Retinal pigment epithelial cell (primary cell): ENCODE measurements around the gene AP1B1.

ENCODE experiments used
- DNase-seq: peaks from one replicate; pipeline ENCODE4 v3.0.0-alpha.2; 2010; ENCODE audit warnings: low read depth
- H3K4me3 ChIP-seq: 2 replicates; pipeline ENCODE4 v1.5.1; 2011; ENCODE audit warnings: mild to moderate bottlenecking, low read length, control low read depth, moderate library complexity
- CTCF ChIP-seq: conservative IDR thresholded peaks from 2 replicates; pipeline ENCODE4 v1.5.1; 2011; ENCODE audit warnings: low read depth, low read length, control low read depth, inconsistent platforms

Gene AP1B1

GRCh38 chr22:29327089-29327764 is 61.1 kb downstream of the AP1B1 start:
- H3K4me3 ChIP-seq = no peak overlapping the region
- no peak for DNase-seq
- no peak for TF ChIP-seq CTCF

GRCh38 chr22:29326481-29326880 is 61.9 kb downstream of the AP1B1 start:
- TF ChIP-seq CTCF = no peak
- DNase-seq = no peak
- H3K4me3 ChIP-seq = no peak overlapping the region

DNA sequence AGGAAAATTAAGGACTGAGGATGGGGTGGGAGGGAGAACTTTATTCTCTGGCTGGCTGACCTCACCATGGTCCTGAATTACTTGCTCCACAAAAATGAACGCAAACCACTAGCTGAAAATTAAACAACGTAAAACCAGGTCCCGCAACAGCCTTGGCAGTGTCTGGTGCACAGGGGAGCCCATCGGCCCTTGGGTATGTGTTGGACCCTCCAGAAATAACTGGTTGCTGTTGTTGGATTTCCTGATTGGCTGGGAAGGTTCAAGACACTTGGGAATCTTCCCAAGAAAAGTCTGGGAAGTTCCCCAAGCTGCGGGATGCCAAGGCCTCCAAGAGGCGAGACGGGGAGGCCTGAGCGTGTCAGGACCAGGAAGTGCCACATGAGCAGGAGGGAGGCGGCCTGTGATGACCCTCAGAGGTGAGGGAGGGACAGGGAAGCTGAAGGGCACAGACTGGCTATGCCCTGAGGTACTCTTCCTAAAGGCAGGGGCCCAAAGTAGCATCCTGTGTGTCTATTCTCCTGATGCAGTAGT is 62.5 kb downstream of the AP1B1 start:
- no peak overlapping the region for H3K4me3 ChIP-seq
- no peak for TF ChIP-seq CTCF
- no peak for DNase-seq

DNA sequence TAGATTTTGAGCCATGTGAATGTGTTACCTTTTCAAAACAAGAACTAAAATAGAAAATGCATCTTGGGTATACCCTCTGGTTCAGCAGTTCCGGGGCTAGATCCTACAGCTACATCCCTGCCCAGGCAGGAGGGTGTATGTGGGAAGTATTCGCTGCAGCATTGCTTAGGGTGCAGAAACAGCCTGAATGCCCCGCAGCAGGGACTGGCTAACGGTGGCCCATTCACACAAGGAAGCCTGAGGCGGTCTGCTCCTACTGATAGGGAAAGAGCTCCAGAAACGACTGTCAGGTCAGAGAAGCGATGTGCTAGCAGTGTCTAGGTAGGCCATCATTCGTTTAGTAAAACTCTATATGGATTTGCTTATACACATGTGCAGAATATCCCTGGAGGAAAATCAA is 63.0 kb downstream of the AP1B1 start:
- no peak overlapping the region for H3K4me3 ChIP-seq
- no peak for TF ChIP-seq CTCF
- DNase-seq = no peak

DNA sequence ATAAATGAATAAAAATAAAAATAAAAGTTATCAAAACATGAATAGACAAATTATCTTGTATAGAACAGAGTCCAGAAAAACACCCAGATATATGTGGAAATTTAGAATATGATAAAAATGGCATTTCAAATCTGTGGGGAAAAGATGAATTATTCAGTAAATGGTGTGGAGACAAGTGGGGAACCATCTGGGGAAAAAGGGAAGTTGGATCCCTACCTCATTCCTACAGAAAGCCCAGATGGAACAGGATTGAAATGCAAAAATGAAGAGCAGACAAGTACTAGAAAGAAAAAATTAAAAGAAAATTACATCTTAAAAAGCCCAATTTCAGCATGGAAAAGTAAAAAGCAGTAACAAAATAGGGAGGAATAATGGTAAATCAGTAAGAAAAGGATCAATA is 64.7 kb downstream of the AP1B1 start:
- no peak overlapping the region for H3K4me3 ChIP-seq
- no peak for TF ChIP-seq CTCF
- DNase-seq = no peak

GRCh38 chr22:29320546-29320945 is 67.8 kb downstream of the AP1B1 start:
- DNase-seq = no peak
- peak; percentile 40 for TF ChIP-seq CTCF
- no peak overlapping the region for H3K4me3 ChIP-seq

GRCh38 chr22:29319072-29319471 is 69.3 kb downstream of the AP1B1 start:
- no peak for TF ChIP-seq CTCF
- no peak overlapping the region for H3K4me3 ChIP-seq

More at GRCh38 chr22:29319072-29319471, 69.3 kb downstream of the AP1B1 start:
- DNase-seq = no peak
